Activated CD8-positive, alpha-beta T cell treated with anti-CD3 and anti-CD28 coated beads, Interleukin-2, amount 10 ng/mL, durations not matched to agents 7 days and 5 days (primary cell): ENCODE measurements around the gene MSH3. TPM values are rescaled to one million over a fixed set of nuclear protein-coding genes. Genes with fewer than 3 reads are reported as not detected.
"Not testable (repeated sequence)": the region's sequence is repeated elsewhere in the genome, so short reads cannot be mapped to it uniquely, and the experiment has no call there.

Source experiments
- ATAC-seq: fragments of 150-1000 bp; cut with Tn5 transposase; one replicate; pipeline ENCODE4 v1.10.0; 2021; ENCODE audit warnings: moderate library complexity
- CTCF ChIA-PET: fragments of 350-600 bp; sonication (Branson Sonifier 250); formaldehyde crosslinking; loops from one replicate; lab custom pipeline; 2021; ENCODE audit warnings: antibody characterized with exemption; lab: Charles Lee
- POLR2A ChIA-PET: fragments of 350-600 bp; sonication (Branson Sonifier 250); formaldehyde crosslinking; loops from one replicate; lab custom pipeline; 2021; ENCODE audit warnings: antibody characterized with exemption; lab: Charles Lee
- DNase-seq: peaks from one replicate; pipeline ENCODE4 v3.0.0-alpha.2; 2020
- H3K27ac Mint-ChIP-seq: one replicate; pipeline ENCODE4 v1.8.0; 2021; ENCODE audit warnings: mild to moderate bottlenecking, mixed read lengths
- H3K27me3 Mint-ChIP-seq: one replicate; pipeline ENCODE4 v1.8.0; 2021; ENCODE audit warnings: low read depth, mixed read lengths
- H3K36me3 Mint-ChIP-seq: one replicate; pipeline ENCODE4 v1.8.0; 2021; ENCODE audit warnings: low read depth, mixed read lengths
- H3K4me1 Mint-ChIP-seq: one replicate; pipeline ENCODE4 v1.8.0; 2021; ENCODE audit warnings: low read depth, mixed read lengths
- H3K4me3 Mint-ChIP-seq: one replicate; pipeline ENCODE4 v1.8.0; 2021; ENCODE audit warnings: mild to moderate bottlenecking, mixed read lengths
- H3K9me3 Mint-ChIP-seq: one replicate; pipeline ENCODE4 v1.8.0; 2022; ENCODE audit warnings: mixed read lengths; ENCODE audit not compliant: insufficient read depth
- total RNA-seq, 2 experiments: library from RNA; stranded (reverse); gene quantifications; one replicate each; pipeline ENCODE4 v1.2.3, GENCODE V29; 2021

The MSH3 gene
- total RNA-seq, 2 experiments from 2014 or later, result 20.1 to 20.3 TPM

- DNase-seq, result no peak
- Mint-ChIP-seq H3K4me1 (no peaks in the 10 kb centered on the region), H3K27ac (no peak overlapping the region), H3K4me3 (no peak overlapping the region), H3K9me3 (peaks cover 40% of the 10 kb centered on the region), H3K36me3 (peaks cover 58% of the 10 kb centered on the region), H3K27me3 (no peaks in the 10 kb centered on the region)
- POLR2A ChIA-PET, result no interaction called here
- CTCF ChIA-PET, result interaction anchor here (0.8 to 2.1 kb wide), 2 partner anchors 12 to 45 kb away, joined by 3 to 7 read pairs; no protein-coding TSS in a partner anchor
- no peak for ATAC-seq
These were observed 171.5 kb downstream of the MSH3 start for GRCh38 chr5:80825786-80826460.

GRCh38 chr5:80834710-80835109 lies 180.3 kb downstream of the MSH3 start:
- no peak for ATAC-seq
- no peak overlapping the region for H3K4me3 Mint-ChIP-seq
- H3K27me3 Mint-ChIP-seq, result no peaks in the 10 kb centered on the region
- peaks cover 8% of the 10 kb centered on the region for H3K9me3 Mint-ChIP-seq
- H3K36me3 Mint-ChIP-seq, result peaks cover 23% of the 10 kb centered on the region
- H3K4me1 Mint-ChIP-seq, result peaks cover 24% of the 10 kb centered on the region
- ChIA-PET POLR2A (no interaction called here), CTCF (interaction anchor here (1.0 kb wide), 1 partner anchor 32 kb away, joined by 3 read pairs; no protein-coding TSS in a partner anchor)
- no peak overlapping the region for H3K27ac Mint-ChIP-seq
- no peak for DNase-seq

DNA sequence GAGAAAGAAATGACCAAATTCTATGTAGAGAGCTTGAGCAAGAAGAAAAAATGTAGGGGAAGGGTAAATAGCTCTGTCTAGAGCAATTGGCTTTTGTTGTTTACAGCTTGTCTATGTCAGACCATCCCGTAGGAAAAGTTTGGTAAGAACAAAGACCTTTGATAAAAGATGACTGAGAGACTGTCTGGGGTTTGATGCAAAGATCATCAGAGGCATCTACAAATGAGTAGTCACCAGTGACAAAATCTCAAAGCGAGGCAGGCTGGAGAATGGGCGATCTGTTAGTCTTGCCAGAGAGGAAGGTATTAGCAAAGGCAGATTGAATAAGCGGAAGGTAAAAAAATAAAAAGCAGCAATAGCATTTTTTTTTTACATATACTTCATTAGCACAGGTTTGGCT lies 180.7 kb downstream of the MSH3 start:
- H3K27me3 Mint-ChIP-seq, result no peaks in the 10 kb centered on the region
- ChIA-PET CTCF (interaction anchor here (1.0 kb wide), 1 partner anchor 31 kb away, joined by 3 read pairs; no protein-coding TSS in a partner anchor), POLR2A (no interaction called here)
- no peak for ATAC-seq
- H3K4me1 Mint-ChIP-seq, result peaks cover 24% of the 10 kb centered on the region
- no peak overlapping the region for H3K4me3 Mint-ChIP-seq
- H3K36me3 Mint-ChIP-seq, result peaks cover 20% of the 10 kb centered on the region
- no peak overlapping the region for H3K27ac Mint-ChIP-seq
- DNase-seq, result no peak
- peaks cover 3% of the 10 kb centered on the region for H3K9me3 Mint-ChIP-seq

DNA sequence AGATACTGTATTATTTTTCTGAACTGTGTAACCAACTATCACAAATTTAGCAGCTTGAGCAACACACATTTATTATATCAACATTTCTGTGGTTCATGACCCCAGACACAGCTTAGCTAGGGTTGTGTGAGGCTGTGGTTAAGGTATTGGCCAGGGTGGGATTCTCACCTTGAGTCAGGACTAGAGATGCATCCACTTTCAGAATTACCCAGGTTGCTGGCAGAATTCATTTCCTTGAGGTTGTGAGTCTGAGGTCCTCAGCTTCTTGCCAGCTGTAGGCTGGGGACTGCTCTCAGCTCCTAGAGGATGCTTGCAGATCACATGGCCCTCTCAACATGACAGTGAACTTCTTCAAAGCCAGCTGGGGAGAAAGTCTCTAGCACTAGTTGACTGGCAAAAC lies 183.2 kb downstream of the MSH3 start:
- H3K4me1 Mint-ChIP-seq, result peaks cover 31% of the 10 kb centered on the region
- ChIA-PET CTCF (interaction anchor here (0.6 to 2.6 kb wide), 2 partner anchors 11 to 270 kb away, joined by 4 to 7 read pairs; no protein-coding TSS in a partner anchor), POLR2A (no interaction called here)
- ATAC-seq (peak; percentile 92), DNase-seq (peak; percentile 69)
- no peaks in the 10 kb centered on the region for H3K9me3 Mint-ChIP-seq
- H3K27me3 Mint-ChIP-seq, result no peaks in the 10 kb centered on the region
- H3K4me3 Mint-ChIP-seq, result no peak overlapping the region
- H3K36me3 Mint-ChIP-seq, result peaks cover 25% of the 10 kb centered on the region
- peak overlapping the region; percentile 33 for H3K27ac Mint-ChIP-seq

- DNase-seq, H3K9me3 Mint-ChIP-seq, POLR2A ChIA-PET, H3K4me3 Mint-ChIP-seq, ATAC-seq, CTCF ChIA-PET, H3K27me3 Mint-ChIP-seq, H3K27ac Mint-ChIP-seq: not testable (repeated sequence)
- peaks cover 33% of the 10 kb centered on the region for H3K4me1 Mint-ChIP-seq
- peaks cover 43% of the 10 kb centered on the region for H3K36me3 Mint-ChIP-seq
These were observed 186.8 kb downstream of the MSH3 start for GRCh38 chr5:80841026-80841797.

DNA sequence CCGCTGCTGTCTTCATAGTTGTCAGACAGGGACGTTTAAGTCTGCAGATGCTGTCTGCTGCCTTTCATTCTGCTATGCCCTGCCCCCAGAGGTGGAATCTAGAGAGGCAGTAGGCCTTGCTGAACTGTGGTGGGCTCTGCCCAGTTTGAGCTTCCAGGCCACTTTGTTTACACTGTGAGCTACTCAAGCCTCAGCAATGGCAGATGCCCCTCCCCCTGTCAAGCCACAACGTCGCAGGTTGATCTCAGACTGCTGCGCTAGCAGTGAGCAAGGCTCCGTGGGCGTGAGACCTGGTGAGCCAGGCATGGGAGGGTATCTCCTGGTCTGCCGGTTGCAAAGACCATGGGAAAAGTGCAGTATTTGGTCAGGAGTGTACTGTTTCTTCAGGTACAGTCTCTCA lies 192.0 kb downstream of the MSH3 start:
- DNase-seq, ATAC-seq, H3K27ac Mint-ChIP-seq, H3K27me3 Mint-ChIP-seq, H3K4me3 Mint-ChIP-seq, POLR2A ChIA-PET, CTCF ChIA-PET: not testable (repeated sequence)
- H3K36me3 Mint-ChIP-seq, result peaks cover 84% of the 10 kb centered on the region
- H3K9me3 Mint-ChIP-seq, result peaks cover 29% of the 10 kb centered on the region
- H3K4me1 Mint-ChIP-seq, result peaks cover 15% of the 10 kb centered on the region

DNA sequence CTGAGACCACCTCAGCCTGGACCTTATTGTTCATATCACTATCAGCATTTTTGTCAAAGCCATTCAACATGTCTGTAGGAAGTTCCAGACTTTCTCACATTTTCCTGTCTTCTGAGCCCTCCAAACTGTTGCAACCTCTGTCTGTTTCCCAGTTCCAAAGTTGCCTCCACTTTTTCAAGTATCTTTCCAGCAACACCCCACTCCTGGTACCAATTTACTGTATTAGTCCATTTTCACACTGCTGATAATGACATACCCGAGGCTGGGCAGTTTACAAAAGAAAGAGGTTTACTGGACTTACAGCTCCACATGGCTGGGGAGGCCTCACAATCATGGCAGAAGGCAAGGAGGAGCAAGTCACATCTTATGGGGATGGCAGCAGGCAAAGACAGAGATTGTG lies 195.7 kb downstream of the MSH3 start:
- POLR2A ChIA-PET, H3K27me3 Mint-ChIP-seq, ATAC-seq, CTCF ChIA-PET, DNase-seq, H3K27ac Mint-ChIP-seq, H3K4me3 Mint-ChIP-seq: not testable (repeated sequence)
- peaks cover 33% of the 10 kb centered on the region for H3K9me3 Mint-ChIP-seq
- H3K4me1 Mint-ChIP-seq, result peaks cover 27% of the 10 kb centered on the region
- peaks cover 72% of the 10 kb centered on the region for H3K36me3 Mint-ChIP-seq

- Mint-ChIP-seq H3K4me1 (peaks cover 19% of the 10 kb centered on the region), H3K9me3 (peaks cover 33% of the 10 kb centered on the region), H3K4me3 (peak overlapping the region; percentile 6), H3K36me3 (peaks cover 74% of the 10 kb centered on the region), H3K27ac (peak overlapping the region; percentile 6), H3K27me3 (no peaks in the 10 kb centered on the region)
- ChIA-PET CTCF (interaction anchor here (1.1 kb wide), 1 partner anchor 371 kb away, joined by 3 read pairs; no protein-coding TSS in a partner anchor), POLR2A (interaction anchor here (0.7 kb wide), 1 partner anchor 40 kb away, joined by 3 read pairs; no protein-coding TSS in a partner anchor)
- peak; percentile 44 for DNase-seq
- peak; percentile 75 for ATAC-seq
These were observed 198.1 kb downstream of the MSH3 start for GRCh38 chr5:80852331-80853245.

- POLR2A ChIA-PET, result no interaction called here
These were observed 199.0 kb downstream of the MSH3 start for GRCh38 chr5:80853413-80853812.

DNA sequence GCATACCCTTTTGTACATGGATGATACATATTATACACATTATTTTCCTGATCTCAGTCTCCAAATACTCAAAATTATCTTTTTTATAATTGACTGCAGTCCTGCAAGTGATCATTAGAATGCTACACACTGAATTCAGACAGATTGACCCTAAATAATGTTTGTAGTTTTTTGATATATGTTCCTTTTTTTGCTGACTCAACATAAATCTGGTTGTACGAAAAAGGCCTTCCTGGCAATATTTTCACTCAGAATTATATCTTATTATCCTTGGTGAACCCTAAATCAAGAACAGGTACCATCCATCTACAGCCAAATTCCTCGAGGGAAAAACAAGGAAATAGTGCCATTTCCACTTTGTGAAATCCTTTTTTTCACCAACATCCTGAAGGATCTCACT lies 200.1 kb downstream of the MSH3 start:
- Mint-ChIP-seq H3K36me3 (peaks cover 59% of the 10 kb centered on the region), H3K4me3 (no peak overlapping the region), H3K27ac (no peak overlapping the region), H3K27me3 (no peaks in the 10 kb centered on the region), H3K9me3 (peaks cover 22% of the 10 kb centered on the region), H3K4me1 (peaks cover 19% of the 10 kb centered on the region)
- ChIA-PET POLR2A (no interaction called here), CTCF (interaction anchor here (0.7 kb wide), 1 partner anchor 254 kb away, joined by 3 read pairs; no protein-coding TSS in a partner anchor)
- no peak for DNase-seq
- no peak for ATAC-seq

More at GRCh38 chr5:80853413-80853812, 199.0 kb downstream of the MSH3 start:
- no peak for ATAC-seq
- Mint-ChIP-seq H3K4me3 (no peak overlapping the region), H3K9me3 (peaks cover 30% of the 10 kb centered on the region), H3K36me3 (peaks cover 67% of the 10 kb centered on the region), H3K27me3 (no peaks in the 10 kb centered on the region), H3K27ac (no peak overlapping the region), H3K4me1 (peaks cover 19% of the 10 kb centered on the region)
- no peak for DNase-seq
- CTCF ChIA-PET, result no interaction called here

DNA sequence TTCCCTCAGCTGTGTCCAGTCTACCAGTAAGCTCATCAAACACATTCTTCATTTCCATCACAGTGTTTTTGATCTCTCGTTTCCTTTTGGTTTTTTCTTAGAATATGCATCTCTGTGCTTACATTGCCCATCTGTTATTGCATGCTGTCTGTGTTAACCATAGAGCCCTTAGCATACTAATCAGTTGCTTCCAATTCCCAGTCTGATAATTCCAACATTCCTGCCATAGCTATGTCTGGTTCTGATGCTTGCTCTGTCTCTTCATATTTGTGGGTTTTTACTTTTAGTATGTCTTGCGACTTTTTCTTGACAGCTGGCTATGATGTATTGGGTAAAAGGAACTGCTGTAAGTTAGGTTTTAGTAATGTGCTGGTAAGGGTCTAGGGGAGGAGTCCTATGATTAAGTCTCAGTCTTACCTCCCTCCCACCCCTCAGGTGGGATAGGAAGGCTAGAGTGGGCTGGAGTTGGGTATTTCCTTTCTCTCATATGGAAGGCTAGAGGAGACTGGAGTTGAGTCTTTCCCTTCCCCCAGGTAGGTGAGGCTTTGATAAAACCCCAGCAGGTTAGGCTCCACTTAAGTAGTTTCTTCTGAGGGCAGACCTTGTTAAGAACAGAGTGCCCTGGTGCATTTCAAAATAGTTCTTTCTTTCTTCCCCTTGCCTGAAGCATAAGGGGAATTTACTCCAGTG lies 206.6 kb downstream of the MSH3 start:
- POLR2A ChIA-PET, result no interaction called here
- H3K9me3 Mint-ChIP-seq, result peaks cover 4% of the 10 kb centered on the region
- H3K27me3 Mint-ChIP-seq, result no peaks in the 10 kb centered on the region
- ATAC-seq (no peak), DNase-seq (no peak)
- H3K27ac Mint-ChIP-seq, result peak overlapping the region; percentile 2
- CTCF ChIA-PET, result no interaction called here
- H3K4me3 Mint-ChIP-seq, result no peak overlapping the region
- peaks cover 18% of the 10 kb centered on the region for H3K4me1 Mint-ChIP-seq
- H3K36me3 Mint-ChIP-seq, result peaks cover 40% of the 10 kb centered on the region
